Lower leg skin (tissue), 3 donors: ENCODE results near the gene COASY.

Experiments used
- CTCF ChIP-seq, 3 donors: fragments of 450-650 bp; IDR thresholded peaks; one replicate each; pipeline ENCODE4 v1.5.1; 2016; ENCODE audit warnings: antibody characterized with exemption in 3 of 3, mild to moderate bottlenecking in 3 of 3, moderate library complexity in 2 of 3
- POLR2A ChIP-seq, 2 donors: fragments of 450-650 bp; IDR thresholded peaks; one replicate each; pipeline ENCODE4 v1.6.1; 2016 to 2017; ENCODE audit warnings: antibody characterized with exemption in 2 of 2, mild to moderate bottlenecking in 1 of 2, moderate library complexity in 1 of 2

DNA sequence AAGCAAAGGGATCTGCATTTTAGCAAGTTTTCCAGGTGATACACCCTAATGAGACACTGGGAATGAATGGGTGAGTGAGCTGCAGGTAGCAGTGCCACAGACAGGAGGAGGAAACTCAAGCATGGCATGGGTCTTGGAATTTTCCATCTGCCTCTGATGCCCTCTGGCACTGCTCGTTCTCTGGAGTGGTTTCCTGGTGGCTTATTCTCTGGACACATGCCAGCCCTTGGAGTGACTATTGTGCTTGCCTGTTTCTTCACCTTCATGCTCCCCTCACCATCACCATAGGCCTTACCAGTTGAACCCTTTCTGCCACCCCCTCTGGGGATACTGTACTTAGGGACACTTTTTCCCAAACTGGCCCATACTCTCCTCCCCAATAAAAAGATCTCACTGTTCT, 1.6 kb downstream of the COASY start:
- no peak for TF ChIP-seq CTCF (IDR thresholded peaks at IDR 0.05)
- TF ChIP-seq POLR2A (IDR thresholded peaks at IDR 0.05), result no peak
